H9 (cell line): ENCODE measurements around the gene ZSWIM6. TPM values are rescaled to one million over a fixed set of nuclear protein-coding genes. Genes with fewer than 3 reads are reported as not detected.

Experiments used
- DNase-seq: peaks from one replicate; pipeline ENCODE4 v3.0.0-alpha.2; 2017
- H2AFZ ChIP-seq: one replicate; pipeline ENCODE4 v1.6.1; 2013; ENCODE audit warnings: mild to moderate bottlenecking, low read length, control low read depth, moderate library complexity
- H2AK5ac ChIP-seq: 2 replicates; pipeline ENCODE4 v1.6.1; 2013; ENCODE audit warnings: low read length, control low read depth, mixed read lengths; ENCODE audit not compliant: insufficient read length
- H2BK120ac ChIP-seq: one replicate; pipeline ENCODE4 v1.6.1; 2013; ENCODE audit warnings: low read depth, mild to moderate bottlenecking, low read length, control low read depth, inconsistent platforms; ENCODE audit not compliant: poor library complexity, severe bottlenecking
- H2BK12ac ChIP-seq: 2 replicates; pipeline ENCODE4 v1.6.1; 2013; ENCODE audit warnings: low read length, control low read depth, mixed read lengths, low read depth; ENCODE audit not compliant: insufficient read length
- H2BK15ac ChIP-seq: 2 replicates; pipeline ENCODE4 v1.6.1; 2013; ENCODE audit warnings: low read depth, low read length, control low read depth
- H2BK20ac ChIP-seq: one replicate; pipeline ENCODE4 v1.6.1; 2013; ENCODE audit warnings: low read depth, mild to moderate bottlenecking, low read length, control low read depth, inconsistent platforms; ENCODE audit not compliant: poor library complexity, severe bottlenecking
- H2BK5ac ChIP-seq: 2 replicates; pipeline ENCODE4 v1.6.1; 2013; ENCODE audit warnings: low read length, control low read depth, mixed read lengths; ENCODE audit not compliant: insufficient read length
- H3K14ac ChIP-seq: 2 replicates; pipeline ENCODE4 v1.6.1; 2013; ENCODE audit warnings: low read length, control low read depth; ENCODE audit not compliant: insufficient read depth
- H3K18ac ChIP-seq: 2 replicates; pipeline ENCODE4 v1.6.1; 2013; ENCODE audit warnings: low read depth, mild to moderate bottlenecking, mixed read lengths, low read length, control low read depth; ENCODE audit not compliant: insufficient read length
- H3K23ac ChIP-seq: 2 replicates; pipeline ENCODE4 v1.6.1; 2013; ENCODE audit warnings: low read length, control low read depth, mixed read lengths, low read depth; ENCODE audit not compliant: insufficient read length
- H3K23me2 ChIP-seq: 2 replicates; pipeline ENCODE4 v1.6.1; 2013; ENCODE audit warnings: low read depth, mild to moderate bottlenecking, mixed read lengths, low read length, control low read depth; ENCODE audit not compliant: insufficient read length, poor library complexity, severe bottlenecking
- H3K27ac ChIP-seq: 2 replicates; pipeline ENCODE4 v1.5.1; 2013; ENCODE audit warnings: low read length, control low read depth, mixed read lengths, low read depth; ENCODE audit not compliant: insufficient read length
- H3K27me3 ChIP-seq: 2 replicates; pipeline ENCODE4 v1.6.1; 2013; ENCODE audit warnings: low read length, control low read depth, inconsistent platforms; ENCODE audit not compliant: insufficient read depth
- H3K4ac ChIP-seq: 2 replicates; pipeline ENCODE4 v1.6.1; 2013; ENCODE audit warnings: low read depth, mild to moderate bottlenecking, control low read depth, inconsistent platforms, low read length, moderate library complexity
- H3K4me1 ChIP-seq: 2 replicates; pipeline ENCODE4 v1.6.1; 2013; ENCODE audit warnings: low read length, control low read depth, inconsistent platforms; ENCODE audit not compliant: insufficient read depth
- H3K4me2 ChIP-seq: 2 replicates; pipeline ENCODE4 v1.6.1; 2013; ENCODE audit warnings: low read length, control low read depth, mixed read lengths; ENCODE audit not compliant: insufficient read length, insufficient read depth
- H3K56ac ChIP-seq: 2 replicates; pipeline ENCODE4 v1.6.1; 2013; ENCODE audit warnings: low read depth, mild to moderate bottlenecking, mixed read lengths, low read length, control low read depth; ENCODE audit not compliant: insufficient read length
- H3K79me1 ChIP-seq: 2 replicates; pipeline ENCODE4 v1.6.1; 2013; ENCODE audit warnings: low read depth, mild to moderate bottlenecking, moderate library complexity, low read length, control low read depth, inconsistent platforms; ENCODE audit not compliant: insufficient read depth, poor library complexity, severe bottlenecking
- H3K79me2 ChIP-seq: 2 replicates; pipeline ENCODE4 v1.6.1; 2013; ENCODE audit warnings: low read length, control low read depth, inconsistent platforms; ENCODE audit not compliant: insufficient read depth
- H3K9ac ChIP-seq: 2 replicates; pipeline ENCODE4 v1.6.1; 2013; ENCODE audit warnings: low read length, control low read depth, mixed read lengths; ENCODE audit not compliant: insufficient read length; ENCODE audit errors: extremely low read depth
- H3K9me3 ChIP-seq: one replicate; pipeline ENCODE4 v1.6.1; 2013; ENCODE audit warnings: low read depth, low read length, inconsistent platforms; ENCODE audit not compliant: control insufficient read depth
- H3T11ph ChIP-seq: one replicate; pipeline ENCODE4 v1.6.1; 2013; ENCODE audit warnings: mild to moderate bottlenecking, low read length, control low read depth, inconsistent platforms
- H4K20me1 ChIP-seq: one replicate; pipeline ENCODE4 v1.6.1; 2013; ENCODE audit not compliant: control insufficient read depth, insufficient read length, insufficient read depth
- H4K5ac ChIP-seq: 2 replicates; pipeline ENCODE4 v1.6.1; 2013; ENCODE audit warnings: low read depth, mild to moderate bottlenecking, mixed read lengths, low read length, control low read depth; ENCODE audit not compliant: insufficient read length
- H4K8ac ChIP-seq: replicated peaks from 2 replicates; pipeline ENCODE4 v1.6.1; 2013; ENCODE audit warnings: low read length, control low read depth, mixed read lengths, low read depth; ENCODE audit not compliant: insufficient read length
- H4K91ac ChIP-seq: 2 replicates; pipeline ENCODE4 v1.6.1; 2013; ENCODE audit warnings: low read depth, mild to moderate bottlenecking, moderate library complexity, mixed read lengths, low read length, control low read depth; ENCODE audit not compliant: insufficient read length
- H3K27ac Mint-ChIP-seq, 3 experiments: 2 replicates in 2 of 3; 3 replicates in 1 of 3; pipeline ENCODE4 v1.8.0; 2020 to 2021; ENCODE audit warnings: mixed read lengths in 3 of 3, mild to moderate bottlenecking in 1 of 3, moderate library complexity in 1 of 3
- H3K27me3 Mint-ChIP-seq: 2 replicates; pipeline ENCODE4 v1.8.0; 2021; ENCODE audit warnings: low read depth, mild to moderate bottlenecking, moderate library complexity, mixed read lengths
- H3K36me3 Mint-ChIP-seq, 3 experiments: 2 replicates in 2 of 3; 3 replicates in 1 of 3; pipeline ENCODE4 v1.8.0; 2020 to 2021; ENCODE audit warnings: low read depth in 3 of 3, mixed read lengths in 3 of 3; ENCODE audit not compliant: insufficient read depth in 1 of 3
- H3K4me1 Mint-ChIP-seq, 2 experiments: 2 replicates each; pipeline ENCODE4 v1.8.0; 2020; ENCODE audit warnings: mixed read lengths in 2 of 2
- H3K4me3 Mint-ChIP-seq, 2 experiments: 2 replicates in 1 of 2; 3 replicates in 1 of 2; pipeline ENCODE4 v1.8.0; 2020 to 2021; ENCODE audit warnings: mild to moderate bottlenecking in 2 of 2, mixed read lengths in 2 of 2, moderate library complexity in 1 of 2
- H3K9me3 Mint-ChIP-seq, 2 experiments: 2 replicates in 1 of 2; 3 replicates in 1 of 2; pipeline ENCODE4 v1.8.0; 2020; ENCODE audit warnings: mild to moderate bottlenecking in 2 of 2, mixed read lengths in 2 of 2, moderate library complexity in 1 of 2
- WGBS: extraction: QIAGEN DNeasy Blood & Tissue Kit; methylation state at CpG from one replicate; pipeline ENCODE4 v1.1.7; 2013; ENCODE audit warnings: missing lambda C conversion rate, low lambda C conversion rate, mixed read lengths; ENCODE audit not compliant: insufficient read length; ENCODE audit errors: extremely low coverage; 5-methylcytosine and 5-hydroxymethylcytosine counted together
- total RNA-seq: library from RNA; stranded (reverse); gene quantifications from 2 replicates; pipeline ENCODE4 v1.2.1, GENCODE V29; 2021
- TF ChIP-seq, protein P1 (sequence below): fragments of 200-600 bp; sonication (generic); conservative IDR thresholded peaks from 3 replicates; pipeline ENCODE4 v1.8.0; 2021; ENCODE audit warnings: antibody characterized with exemption, mild to moderate bottlenecking

The ZSWIM6 gene
- total RNA-seq, 1 experiment from 2014 or later = 11.5 TPM

DNA sequence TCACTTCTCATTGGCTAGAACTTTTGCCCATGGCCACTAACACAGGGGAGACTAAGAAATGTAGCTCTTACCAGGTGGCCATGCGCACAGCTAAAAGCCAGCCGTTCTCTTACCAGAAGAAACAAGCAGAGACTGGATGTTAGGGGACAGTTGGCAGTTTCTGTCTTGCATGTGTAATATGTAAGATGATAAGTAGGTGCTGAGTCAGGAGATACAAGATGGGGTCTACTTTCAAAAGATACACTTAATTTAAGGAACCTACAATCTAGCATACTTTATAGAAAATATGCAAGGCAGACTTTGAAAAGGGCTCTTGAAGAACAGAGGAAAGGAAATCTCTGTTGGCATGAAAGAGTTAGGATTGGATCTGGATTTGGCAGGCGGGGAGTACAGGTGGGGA is 244.5 kb downstream of the ZSWIM6 start:
- Histone ChIP-seq H4K5ac (no peak overlapping the region), H3K56ac (no peak overlapping the region), H3K4me1 (no peaks in the 10 kb centered on the region), H3K14ac (no peak overlapping the region), H2BK15ac (no peak overlapping the region), H2BK120ac (no peak overlapping the region), H4K91ac (no peak overlapping the region), H2BK12ac (no peak overlapping the region), H3K18ac (no peak overlapping the region), H3T11ph (no peak overlapping the region), H3K9ac (no peak overlapping the region), H3K23ac (no peak overlapping the region), H3K4me2 (no peak overlapping the region), H2AK5ac (no peak overlapping the region), H3K79me1 (no peaks in the 10 kb centered on the region), H3K79me2 (no peaks in the 10 kb centered on the region), H3K27me3 (no peaks in the 10 kb centered on the region), H4K20me1 (no peaks in the 10 kb centered on the region), H3K4ac (no peak overlapping the region), H3K9me3 (no peaks in the 10 kb centered on the region), H4K8ac (no peak overlapping the region), H2BK5ac (no peak overlapping the region), H3K23me2 (no peaks in the 10 kb centered on the region), H2BK20ac (no peak overlapping the region), H2AFZ (no peak overlapping the region), H3K27ac (no peak overlapping the region)
- WGBS = no CpG with 5 or more reads among the region's 3 CpGs
- Mint-ChIP-seq H3K27me3 (no peaks in the 10 kb centered on the region; the same call in 1 of the 2 replicates), H3K4me3 (no peak overlapping the region), H3K9me3 (no peaks in the 10 kb centered on the region), H3K36me3 (peaks cover 0 to 3% (median 0%) of the 10 kb centered on the region in 3 experiments; a peak in 1 of 7 replicates), H3K4me1 (peaks cover 0 to 2% of the 10 kb centered on the region in 2 experiments; a peak in 1 of 4 replicates), H3K27ac (no peak overlapping the region)
- TF ChIP-seq, protein P1, sequence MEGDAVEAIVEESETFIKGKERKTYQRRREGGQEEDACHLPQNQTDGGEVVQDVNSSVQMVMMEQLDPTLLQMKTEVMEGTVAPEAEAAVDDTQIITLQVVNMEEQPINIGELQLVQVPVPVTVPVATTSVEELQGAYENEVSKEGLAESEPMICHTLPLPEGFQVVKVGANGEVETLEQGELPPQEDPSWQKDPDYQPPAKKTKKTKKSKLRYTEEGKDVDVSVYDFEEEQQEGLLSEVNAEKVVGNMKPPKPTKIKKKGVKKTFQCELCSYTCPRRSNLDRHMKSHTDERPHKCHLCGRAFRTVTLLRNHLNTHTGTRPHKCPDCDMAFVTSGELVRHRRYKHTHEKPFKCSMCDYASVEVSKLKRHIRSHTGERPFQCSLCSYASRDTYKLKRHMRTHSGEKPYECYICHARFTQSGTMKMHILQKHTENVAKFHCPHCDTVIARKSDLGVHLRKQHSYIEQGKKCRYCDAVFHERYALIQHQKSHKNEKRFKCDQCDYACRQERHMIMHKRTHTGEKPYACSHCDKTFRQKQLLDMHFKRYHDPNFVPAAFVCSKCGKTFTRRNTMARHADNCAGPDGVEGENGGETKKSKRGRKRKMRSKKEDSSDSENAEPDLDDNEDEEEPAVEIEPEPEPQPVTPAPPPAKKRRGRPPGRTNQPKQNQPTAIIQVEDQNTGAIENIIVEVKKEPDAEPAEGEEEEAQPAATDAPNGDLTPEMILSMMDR = no peak
- DNase-seq = no peak
